ENCODE data around the gene LCN12. TPM values are rescaled to one million over a fixed set of nuclear protein-coding genes. Genes with fewer than 3 reads are reported as not detected.
A peak's percentile ranks its signal among the peaks of the same experiment; 100 is the strongest.

Gene LCN12
- total RNA-seq, 1 experiment from 2014 or later: not detected

DNA sequence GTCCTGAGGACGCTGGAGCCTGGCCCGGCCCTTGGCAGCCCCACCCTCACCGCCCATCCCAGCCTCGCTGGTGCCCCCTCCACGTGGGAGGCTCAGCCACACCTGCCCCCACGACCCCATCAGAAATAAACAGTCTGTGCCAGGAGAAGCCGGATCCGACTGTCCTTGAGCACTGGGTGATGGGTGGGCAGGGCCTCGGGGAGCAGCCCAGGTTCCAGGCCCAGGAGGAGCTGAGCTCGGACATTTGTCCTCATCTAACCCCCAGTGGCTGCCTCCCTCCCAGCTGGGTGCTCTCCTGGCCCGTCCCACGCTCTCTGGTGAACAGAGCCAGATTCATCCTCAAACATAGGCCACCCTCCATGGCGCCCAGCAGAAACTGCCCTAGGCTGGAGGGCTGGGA, 20.7 kb downstream of the LCN12 start:
- no peaks in the 10 kb centered on the region for H3K36me3 ChIP-seq

DNA sequence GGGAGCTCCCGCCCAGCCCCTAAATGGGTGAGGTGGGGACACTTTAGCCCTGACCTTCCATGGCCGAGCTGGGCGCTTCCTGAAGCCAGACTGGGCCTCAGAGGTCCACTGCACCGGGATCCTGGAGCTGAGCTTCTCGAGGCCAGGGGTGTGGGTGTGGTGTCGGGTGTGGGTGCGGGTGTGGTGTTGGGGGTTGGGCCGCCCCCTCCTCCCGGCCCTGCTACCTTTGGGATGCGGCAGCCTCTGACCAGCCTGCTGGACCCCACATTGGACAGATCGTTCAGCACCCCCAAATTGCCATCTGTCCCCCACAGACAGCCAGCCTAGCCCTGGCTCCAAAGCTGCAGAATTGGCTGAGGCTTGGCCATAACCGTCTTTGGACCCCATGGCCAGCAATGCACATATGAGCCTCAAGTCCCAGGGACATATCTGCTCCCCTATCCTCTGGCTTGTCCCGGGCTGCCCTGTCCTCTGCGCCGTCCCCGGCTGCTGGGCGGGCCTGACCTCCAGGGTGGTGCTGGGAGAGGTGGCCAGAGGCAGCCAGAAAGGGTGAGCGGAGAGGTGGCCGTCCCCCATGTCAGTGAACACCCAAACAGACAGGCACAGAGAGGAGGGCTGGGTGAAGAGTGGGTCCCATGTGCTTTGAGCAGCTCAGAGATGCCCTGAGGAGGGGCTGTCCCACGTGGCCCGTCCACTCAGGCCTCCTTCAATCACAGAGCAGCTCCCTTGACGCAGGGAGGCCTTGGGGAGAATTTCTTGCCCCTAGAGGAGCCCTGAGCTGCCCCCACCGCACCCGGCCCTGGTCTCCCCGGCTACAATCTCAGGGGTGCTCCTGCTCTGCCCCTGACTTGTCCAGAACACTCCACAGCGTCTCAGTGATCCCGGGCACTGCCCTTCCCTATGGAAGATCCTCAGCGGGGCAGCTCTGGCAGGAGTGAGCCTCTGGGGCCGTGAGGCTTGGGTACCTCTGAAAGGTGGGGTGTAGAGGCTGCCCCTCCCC, 21.8 kb downstream of the LCN12 start:
- no peaks in the 10 kb centered on the region for H3K36me3 ChIP-seq
- H3K27me3 ChIP-seq (replicated peaks): peaks cover 9% of the 10 kb centered on the region; the same call in 1 of the 2 replicates
- DNase-seq (ENCODE audit: low read depth in 1 of 2, low spot score in 2 of 2): no peak
- H3K9me3 ChIP-seq (replicated peaks): no peaks in the 10 kb centered on the region
- H3K4me3 ChIP-seq: no peak overlapping the region
- H3K27ac ChIP-seq: no peak overlapping the region
- peaks cover 6% of the 10 kb centered on the region for H3K4me1 ChIP-seq (replicated peaks)

More for the DNA sequence above, 20.7 kb downstream of the LCN12 start:
- peaks cover 1% of the 10 kb centered on the region for H3K4me1 ChIP-seq (replicated peaks)
- no peak for DNase-seq (ENCODE audit: low read depth in 1 of 2, low spot score in 2 of 2)
- H3K9me3 ChIP-seq (replicated peaks): no peaks in the 10 kb centered on the region
- H3K27ac ChIP-seq: no peak overlapping the region
- H3K4me3 ChIP-seq: no peak overlapping the region
- peaks cover 6% of the 10 kb centered on the region; the same call in 1 of the 2 replicates for H3K27me3 ChIP-seq (replicated peaks)

DNA sequence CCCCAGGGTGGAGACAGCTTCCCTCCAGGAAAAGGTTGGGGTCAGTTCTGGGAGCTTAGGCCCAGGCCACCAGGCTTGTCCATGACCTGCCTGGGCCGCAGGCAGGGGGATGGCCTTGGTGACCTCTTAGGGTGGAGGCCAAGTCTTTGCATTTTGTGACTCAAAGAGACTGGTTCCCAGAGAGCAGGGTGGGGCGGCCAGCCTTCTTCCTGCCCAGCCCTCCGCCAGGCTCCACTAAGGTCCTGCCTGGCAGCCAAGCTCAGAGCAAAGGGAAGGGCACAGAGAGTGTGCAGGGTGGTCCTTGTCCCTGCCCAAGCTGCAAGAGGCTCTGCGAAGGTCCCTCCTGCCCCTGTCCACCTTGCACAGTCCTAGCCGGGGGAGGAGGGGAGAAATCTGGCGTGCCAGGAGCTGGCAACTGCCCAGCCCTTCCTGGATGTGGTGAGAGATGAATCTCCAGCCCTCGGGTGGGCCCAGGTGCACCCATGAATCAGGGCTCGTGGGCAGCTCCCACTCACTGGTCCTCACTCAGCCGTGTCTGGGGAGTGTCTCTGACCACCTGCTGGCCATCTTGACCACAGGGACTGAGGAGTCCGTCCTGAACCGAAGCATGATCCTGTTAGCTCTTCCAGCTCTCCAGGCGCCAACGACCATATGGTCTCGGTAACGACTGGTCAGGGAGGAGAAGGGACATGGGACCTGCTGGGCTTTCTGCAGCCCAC, 22.9 kb downstream of the LCN12 start:
- Histone ChIP-seq H3K4me3 (no peak overlapping the region), H3K27ac (no peak overlapping the region), H3K36me3 (no peaks in the 10 kb centered on the region), H3K9me3 (replicated peaks) (no peaks in the 10 kb centered on the region), H3K27me3 (replicated peaks) (peaks cover 9% of the 10 kb centered on the region; the same call in 1 of the 2 replicates), H3K4me1 (replicated peaks) (peaks cover 6% of the 10 kb centered on the region)
- DNase-seq (ENCODE audit: low read depth in 1 of 2, low spot score in 2 of 2): no peak

DNA sequence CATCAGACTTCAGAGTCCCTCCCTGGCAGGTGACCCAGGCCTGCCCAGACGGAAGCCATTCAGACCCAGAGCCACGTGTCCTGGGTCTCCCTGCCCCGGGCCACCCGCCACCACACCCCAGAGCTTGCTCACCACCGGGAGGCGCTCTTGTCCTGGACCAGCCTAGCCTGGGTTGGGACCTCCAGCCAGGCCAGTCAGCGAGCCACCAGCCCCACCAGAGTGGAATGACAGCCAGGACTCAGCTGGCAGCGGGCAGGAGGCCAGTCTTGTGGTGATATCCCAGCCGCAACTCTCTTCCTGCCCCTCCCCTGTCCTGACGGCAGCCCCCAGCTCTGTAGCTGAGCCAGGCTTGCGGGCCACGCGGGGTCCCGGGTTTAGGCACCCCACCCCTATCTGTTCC, 23.6 kb downstream of the LCN12 start:
- Histone ChIP-seq H3K4me3 (no peak overlapping the region), H3K27ac (no peak overlapping the region), H3K9me3 (replicated peaks) (no peaks in the 10 kb centered on the region), H3K36me3 (no peaks in the 10 kb centered on the region), H3K27me3 (replicated peaks) (peaks cover 9% of the 10 kb centered on the region; the same call in 1 of the 2 replicates), H3K4me1 (replicated peaks) (peaks cover 6% of the 10 kb centered on the region)
- no peak for DNase-seq (ENCODE audit: low read depth in 1 of 2, low spot score in 2 of 2)

DNA sequence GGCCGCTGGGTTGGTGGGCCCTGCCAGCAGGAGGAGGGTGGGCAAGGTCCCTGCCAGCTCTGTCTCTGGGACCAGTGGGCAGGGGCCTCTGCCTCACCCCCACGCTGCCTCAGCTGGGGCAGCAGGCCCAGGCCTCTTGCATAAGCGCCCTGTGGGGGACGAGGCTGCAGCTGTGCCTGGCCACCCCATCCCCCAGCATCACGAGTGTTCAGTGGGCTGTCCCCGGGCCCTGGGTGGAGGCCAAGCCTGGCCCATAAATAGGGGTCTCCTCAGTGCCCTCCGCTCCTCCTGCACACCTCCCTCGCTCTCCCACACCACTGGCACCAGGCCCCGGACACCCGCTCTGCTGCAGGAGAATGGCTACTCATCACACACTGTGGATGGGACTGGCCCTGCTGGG, 25.1 kb downstream of the LCN12 start, which contains the start of gene PTGDS:
Gene PTGDS (plus strand): TSS at position 282 of the 400 bp plus-strand sequence. CDS start 75 bp downstream, at position 357.
- Histone ChIP-seq H3K4me1 (replicated peaks) (peaks cover 20% of the 10 kb centered on the region), H3K4me3 (peak within 1 kb of the TSS; percentile 12; the same call in 1 of the 2 replicates), H3K36me3 (no peaks in the 10 kb centered on the region), H3K9me3 (replicated peaks) (no peaks in the 10 kb centered on the region), H3K27ac (no peak within 1 kb of the TSS), H3K27me3 (replicated peaks) (peaks cover 7% of the 10 kb centered on the region; the same call in 1 of the 2 replicates)
- DNase-seq (ENCODE audit: low read depth in 1 of 2, low spot score in 2 of 2): no peak

DNA sequence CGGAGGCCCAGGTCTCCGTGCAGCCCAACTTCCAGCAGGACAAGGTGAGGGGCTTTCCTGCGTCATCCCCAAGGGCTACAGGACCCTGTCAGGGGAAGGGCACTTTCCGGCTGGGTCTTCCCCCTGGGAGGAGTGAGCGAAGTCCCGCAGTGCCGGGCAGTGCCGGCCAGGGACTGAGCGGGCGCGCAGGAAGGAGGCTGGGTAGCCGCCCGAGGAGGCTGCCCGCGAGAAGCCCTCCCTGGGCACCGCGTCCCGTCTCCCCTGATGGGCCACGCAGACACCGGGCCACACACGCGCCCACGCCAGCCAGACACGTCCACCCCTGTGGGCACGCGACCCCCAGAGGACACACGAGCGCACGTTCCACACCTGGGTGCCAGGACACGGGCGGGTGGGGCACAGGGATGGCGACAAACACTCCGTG, 25.6 kb downstream of the LCN12 start:
- no peak overlapping the region for H3K27ac ChIP-seq
- no peaks in the 10 kb centered on the region for H3K9me3 ChIP-seq (replicated peaks)
- peaks cover 24% of the 10 kb centered on the region for H3K4me1 ChIP-seq (replicated peaks)
- H3K36me3 ChIP-seq: no peaks in the 10 kb centered on the region
- peaks cover 7% of the 10 kb centered on the region; the same call in 1 of the 2 replicates for H3K27me3 ChIP-seq (replicated peaks)
- H3K4me3 ChIP-seq: no peak overlapping the region
- DNase-seq (ENCODE audit: low read depth in 1 of 2, low spot score in 2 of 2): no peak

DNA sequence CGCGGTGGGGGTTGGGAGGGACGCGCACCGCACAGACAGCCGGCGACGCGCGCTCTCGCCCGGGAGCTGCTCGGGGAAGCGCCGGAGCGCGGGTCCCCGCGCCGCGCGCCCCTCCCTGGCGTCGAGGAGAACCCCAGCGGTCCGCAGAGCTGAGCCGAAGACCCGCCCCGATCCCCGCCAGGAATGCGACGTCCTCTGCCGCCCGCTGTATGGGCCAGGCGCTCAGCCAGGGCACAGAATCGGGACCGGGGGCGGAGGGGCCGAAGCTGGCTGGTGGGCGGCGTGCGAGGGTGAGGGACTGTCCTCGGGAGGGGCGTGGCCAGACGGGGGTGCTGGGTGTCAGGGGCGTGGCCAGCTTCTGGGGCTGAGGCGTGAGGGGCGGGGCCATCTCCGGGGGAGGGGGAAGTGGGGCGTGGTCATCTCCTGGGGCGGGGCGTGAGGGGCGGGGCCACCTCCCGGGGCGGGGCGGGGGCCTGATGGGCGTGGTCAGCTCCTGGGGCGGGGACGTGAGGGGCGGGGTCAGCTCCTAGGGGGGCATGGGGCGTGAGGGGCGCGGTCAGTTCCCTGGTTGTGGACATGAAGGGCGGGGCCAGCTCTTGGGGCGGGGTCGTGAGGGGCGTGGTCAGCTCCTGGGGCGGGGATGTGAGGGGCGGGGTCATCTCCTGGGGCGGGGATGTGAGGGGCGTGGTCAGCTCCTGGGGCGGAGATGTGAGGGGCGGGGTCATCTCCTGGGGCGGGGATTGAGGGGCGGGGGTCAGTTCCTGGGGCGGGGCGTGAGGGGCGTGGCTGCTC, 26.2 kb downstream of the LCN12 start:
- Histone ChIP-seq H3K4me3 (peak overlapping the region; percentile 12; the same call in 1 of the 2 replicates), H3K36me3 (no peaks in the 10 kb centered on the region), H3K9me3 (replicated peaks) (no peaks in the 10 kb centered on the region), H3K27me3 (replicated peaks) (peaks cover 7% of the 10 kb centered on the region; the same call in 1 of the 2 replicates), H3K4me1 (replicated peaks) (peaks cover 24% of the 10 kb centered on the region), H3K27ac (no peak overlapping the region)
- no peak for DNase-seq (ENCODE audit: low read depth in 1 of 2, low spot score in 2 of 2)

DNA sequence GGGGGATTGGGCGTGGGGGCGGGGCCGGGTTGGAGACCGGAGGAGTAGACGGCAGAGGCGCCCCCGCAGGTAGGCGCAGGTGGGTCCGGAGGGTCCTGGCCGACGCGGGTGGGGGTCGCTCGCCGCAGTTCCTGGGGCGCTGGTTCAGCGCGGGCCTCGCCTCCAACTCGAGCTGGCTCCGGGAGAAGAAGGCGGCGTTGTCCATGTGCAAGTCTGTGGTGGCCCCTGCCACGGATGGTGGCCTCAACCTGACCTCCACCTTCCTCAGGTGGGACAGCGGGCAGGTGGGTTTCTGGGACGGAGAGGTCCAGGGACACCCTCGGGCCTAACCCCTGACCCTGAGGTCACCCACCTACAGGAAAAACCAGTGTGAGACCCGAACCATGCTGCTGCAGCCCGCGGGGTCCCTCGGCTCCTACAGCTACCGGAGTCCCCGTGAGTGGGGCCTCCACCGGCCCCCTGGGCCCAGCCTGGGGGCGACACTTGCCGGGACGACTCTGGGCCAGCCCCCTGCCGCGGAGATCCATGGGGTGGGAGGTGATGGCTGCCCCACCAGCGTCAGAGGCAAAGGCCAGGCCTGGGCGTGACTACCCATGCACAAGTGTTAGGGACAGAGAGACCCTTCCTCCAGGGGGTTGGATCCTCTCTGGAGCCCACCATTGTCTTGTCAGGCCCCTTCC, 26.9 kb downstream of the LCN12 start:
- no peak for DNase-seq (ENCODE audit: low read depth in 1 of 2, low spot score in 2 of 2)
- Histone ChIP-seq H3K36me3 (no peaks in the 10 kb centered on the region), H3K27me3 (replicated peaks) (peaks cover 7% of the 10 kb centered on the region; the same call in 1 of the 2 replicates), H3K27ac (no peak overlapping the region), H3K4me1 (replicated peaks) (peaks cover 24% of the 10 kb centered on the region), H3K9me3 (replicated peaks) (no peaks in the 10 kb centered on the region), H3K4me3 (no peak overlapping the region)

DNA sequence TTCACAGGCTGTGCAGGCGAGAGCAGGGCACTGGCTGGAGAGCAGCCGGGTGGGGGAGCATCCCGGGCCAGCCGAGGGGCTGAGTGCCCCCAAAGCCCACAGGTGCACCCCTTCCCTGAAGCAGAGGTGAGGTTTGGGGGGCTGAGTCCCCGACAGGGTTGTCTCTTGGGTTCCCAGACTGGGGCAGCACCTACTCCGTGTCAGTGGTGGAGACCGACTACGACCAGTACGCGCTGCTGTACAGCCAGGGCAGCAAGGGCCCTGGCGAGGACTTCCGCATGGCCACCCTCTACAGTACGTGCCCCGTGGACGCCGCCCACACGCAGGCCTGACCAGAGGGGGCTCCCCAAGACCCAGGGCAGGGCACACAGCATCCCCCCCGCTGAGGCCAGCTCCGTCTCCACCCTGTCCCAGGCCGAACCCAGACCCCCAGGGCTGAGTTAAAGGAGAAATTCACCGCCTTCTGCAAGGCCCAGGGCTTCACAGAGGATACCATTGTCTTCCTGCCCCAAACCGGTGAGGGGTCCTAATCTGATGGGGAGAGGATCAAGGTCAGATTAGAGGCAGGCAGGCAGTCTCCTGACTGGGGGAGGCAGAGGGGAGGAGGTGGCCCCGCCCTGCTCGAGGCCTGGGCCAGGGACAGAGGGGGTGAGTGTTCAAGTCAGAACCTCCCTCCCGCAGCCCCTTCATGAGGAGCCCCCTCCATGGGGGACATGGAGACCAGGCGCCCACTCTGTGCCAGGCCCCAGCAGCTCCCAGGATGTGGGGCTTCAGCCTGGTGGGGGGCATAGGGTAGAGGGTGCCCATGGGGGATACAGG, 27.9 kb downstream of the LCN12 start:
- no peaks in the 10 kb centered on the region for H3K36me3 ChIP-seq
- no peak overlapping the region for H3K27ac ChIP-seq
- no peaks in the 10 kb centered on the region for H3K9me3 ChIP-seq (replicated peaks)
- H3K4me3 ChIP-seq: no peak overlapping the region
- H3K4me1 ChIP-seq (replicated peaks): peaks cover 24% of the 10 kb centered on the region
- DNase-seq (ENCODE audit: low read depth in 1 of 2, low spot score in 2 of 2): no peak
- peaks cover 7% of the 10 kb centered on the region; the same call in 1 of the 2 replicates for H3K27me3 ChIP-seq (replicated peaks)

DNA sequence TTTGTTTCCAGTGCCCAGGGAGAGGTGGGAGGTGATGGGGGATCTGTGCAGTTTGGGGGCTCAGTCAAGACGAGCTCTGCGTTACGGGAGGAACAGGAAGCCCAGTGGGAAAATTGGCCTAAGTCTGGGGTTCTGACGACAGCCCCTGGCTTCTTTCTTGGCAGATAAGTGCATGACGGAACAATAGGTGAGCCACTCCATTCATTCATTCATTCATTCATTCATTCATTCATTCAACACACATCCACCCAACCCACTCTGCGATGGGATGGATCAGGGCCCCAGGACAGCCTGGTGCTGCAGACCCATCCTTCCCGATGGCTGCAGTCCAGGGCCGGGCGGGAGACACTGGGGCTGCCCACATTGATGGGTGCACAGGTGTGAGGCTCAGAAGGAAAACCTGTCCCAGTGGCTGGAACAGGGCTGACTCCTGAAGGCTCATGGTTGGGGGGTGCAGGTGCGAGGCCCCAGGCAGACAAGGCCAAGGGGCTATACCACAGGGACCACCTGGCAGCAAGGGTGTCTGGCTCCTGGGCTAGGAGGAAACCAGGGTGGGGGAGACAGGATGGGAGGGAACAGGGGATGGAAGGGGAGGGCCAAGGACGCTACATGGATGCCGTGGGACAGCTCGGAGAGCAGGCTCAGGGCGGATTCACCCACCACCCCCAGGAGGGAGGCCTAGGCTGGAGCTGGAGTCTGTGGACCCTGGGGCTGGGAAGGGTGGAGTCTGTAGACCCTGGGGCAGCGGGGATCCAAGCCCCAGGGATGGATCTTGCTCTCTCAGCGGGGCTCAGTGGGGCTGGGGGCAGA, 28.8 kb downstream of the LCN12 start:
- no peaks in the 10 kb centered on the region for H3K36me3 ChIP-seq
- DNase-seq (ENCODE audit: low read depth in 1 of 2, low spot score in 2 of 2): no peak
- peak overlapping the region; percentile 34; the same call in 1 of the 2 replicates for H3K27ac ChIP-seq
- H3K4me1 ChIP-seq (replicated peaks): peaks cover 24% of the 10 kb centered on the region
- H3K4me3 ChIP-seq: no peak overlapping the region
- H3K27me3 ChIP-seq (replicated peaks): peaks cover 5% of the 10 kb centered on the region
- H3K9me3 ChIP-seq (replicated peaks): no peaks in the 10 kb centered on the region

DNA sequence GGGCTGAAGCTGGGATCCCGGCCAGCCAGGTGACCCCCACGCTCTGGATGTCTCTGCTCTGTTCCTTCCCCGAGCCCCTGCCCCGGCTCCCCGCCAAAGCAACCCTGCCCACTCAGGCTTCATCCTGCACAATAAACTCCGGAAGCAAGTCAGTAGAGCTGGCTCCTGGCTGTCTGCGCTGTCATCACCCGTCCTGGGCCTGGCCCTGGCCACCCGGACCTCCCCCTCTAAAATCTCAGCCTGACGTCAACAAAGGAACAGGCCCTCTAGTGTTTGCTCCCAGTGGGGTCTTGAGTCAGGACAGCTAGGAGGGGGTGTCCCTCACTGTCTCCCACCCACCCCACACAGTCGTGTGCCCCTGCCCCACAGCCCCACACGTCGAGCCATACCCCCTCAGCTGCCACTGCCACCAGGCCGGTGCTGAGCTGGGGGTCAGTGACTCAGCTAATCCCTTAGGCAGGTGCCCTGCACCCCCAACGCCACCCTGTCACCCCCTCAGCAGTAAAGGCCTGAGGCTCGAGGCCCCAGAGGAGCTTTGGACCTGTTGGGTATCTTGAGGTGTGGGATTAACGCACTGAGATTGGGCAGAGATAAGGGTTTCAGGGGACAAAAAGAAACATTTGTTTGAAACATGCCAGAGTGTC, 29.6 kb downstream of the LCN12 start:
- no peaks in the 10 kb centered on the region for H3K36me3 ChIP-seq
- no peaks in the 10 kb centered on the region for H3K9me3 ChIP-seq (replicated peaks)
- no peak overlapping the region for H3K4me3 ChIP-seq
- peaks cover 5% of the 10 kb centered on the region for H3K27me3 ChIP-seq (replicated peaks)
- peak; percentile 35 to 80 for DNase-seq (ENCODE audit: low read depth in 1 of 2, low spot score in 2 of 2)
- peaks cover 24% of the 10 kb centered on the region for H3K4me1 ChIP-seq (replicated peaks)
- peak overlapping the region; percentile 34 for H3K27ac ChIP-seq
